ENCODE measurements around the gene QSOX2.

GRCh38 chr9:136178773-136179075 is 66.9 kb downstream of the QSOX2 start:
- TF ChIP-seq GATA2 (IDR thresholded peaks at IDR 0.05; ENCODE audit: low read depth, low read length) (no peak), GATA3 (IDR thresholded peaks at IDR 0.05; ENCODE audit: low read depth, low read length) (no peak)
